Esophagus squamous epithelium (tissue), 4 donors: ENCODE results near the gene ZNF622.

Source experiments
- POLR2A ChIP-seq, 4 donors: fragments of 450-650 bp; IDR thresholded peaks; one replicate each; pipeline ENCODE4 v1.6.1; 2017; ENCODE audit warnings: antibody characterized with exemption in 4 of 4, mild to moderate bottlenecking in 4 of 4, moderate library complexity in 3 of 4
- TF ChIP-seq, protein P1 (sequence below), 6 experiments: fragments of 450-650 bp in 4 of 6; fragments of 200-600 bp in 2 of 6; sonication (generic) in 2 of 6; IDR thresholded peaks; one replicate each; pipeline ENCODE4 v1.5.1; 2016 to 2019; ENCODE audit warnings: antibody characterized with exemption in 6 of 6, mild to moderate bottlenecking in 4 of 6, moderate library complexity in 4 of 6

DNA sequence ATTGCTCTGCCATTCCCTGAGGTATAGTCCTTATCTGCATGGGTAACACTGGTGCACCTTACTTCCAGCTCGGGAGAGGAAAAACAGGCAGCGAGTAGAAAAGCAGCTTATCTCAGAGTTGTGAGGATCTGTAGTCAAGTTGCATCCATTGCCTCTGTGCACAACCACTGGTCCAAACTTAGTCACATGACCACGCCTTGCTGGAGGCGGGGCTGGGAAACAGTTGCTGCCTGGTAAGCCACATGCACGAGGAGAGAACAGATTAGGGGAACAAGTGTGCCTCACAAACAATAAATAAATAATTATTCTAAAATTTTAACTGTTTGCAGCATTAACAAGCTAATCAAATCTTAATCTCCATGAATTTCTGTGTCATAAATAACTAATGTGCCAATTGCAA lies 18.6 kb downstream of the ZNF622 start:
- TF ChIP-seq, protein P1, sequence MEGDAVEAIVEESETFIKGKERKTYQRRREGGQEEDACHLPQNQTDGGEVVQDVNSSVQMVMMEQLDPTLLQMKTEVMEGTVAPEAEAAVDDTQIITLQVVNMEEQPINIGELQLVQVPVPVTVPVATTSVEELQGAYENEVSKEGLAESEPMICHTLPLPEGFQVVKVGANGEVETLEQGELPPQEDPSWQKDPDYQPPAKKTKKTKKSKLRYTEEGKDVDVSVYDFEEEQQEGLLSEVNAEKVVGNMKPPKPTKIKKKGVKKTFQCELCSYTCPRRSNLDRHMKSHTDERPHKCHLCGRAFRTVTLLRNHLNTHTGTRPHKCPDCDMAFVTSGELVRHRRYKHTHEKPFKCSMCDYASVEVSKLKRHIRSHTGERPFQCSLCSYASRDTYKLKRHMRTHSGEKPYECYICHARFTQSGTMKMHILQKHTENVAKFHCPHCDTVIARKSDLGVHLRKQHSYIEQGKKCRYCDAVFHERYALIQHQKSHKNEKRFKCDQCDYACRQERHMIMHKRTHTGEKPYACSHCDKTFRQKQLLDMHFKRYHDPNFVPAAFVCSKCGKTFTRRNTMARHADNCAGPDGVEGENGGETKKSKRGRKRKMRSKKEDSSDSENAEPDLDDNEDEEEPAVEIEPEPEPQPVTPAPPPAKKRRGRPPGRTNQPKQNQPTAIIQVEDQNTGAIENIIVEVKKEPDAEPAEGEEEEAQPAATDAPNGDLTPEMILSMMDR (IDR thresholded peaks at IDR 0.05), result no peak
- no peak for TF ChIP-seq POLR2A (IDR thresholded peaks at IDR 0.05)
